A549 (cell line): ENCODE results near the gene CCDC74A. TPM values are rescaled to one million over a fixed set of nuclear protein-coding genes. Genes with fewer than 3 reads are reported as not detected.
A peak's percentile ranks its signal among the peaks of the same experiment; 100 is the strongest.
"Not testable (repeated sequence)": the region's sequence is repeated elsewhere in the genome, so short reads cannot be mapped to it uniquely, and the experiment has no call there.

Experiments used
- ATAC-seq, 2 experiments: fragments of 200-7000 bp in 1 of 2; fragments of >200 bp in 1 of 2; cut with Nextera tagmentation in 1 of 2; cut with Tn5 transposase in 1 of 2; 3 replicates each; pipeline versions ENCODE4 v1.8.0 to v1.9.1; 2018 to 2020; ENCODE audit warnings: mild to moderate bottlenecking in 1 of 2, moderate library complexity in 1 of 2
- CTCF ChIA-PET: fragments of 300-600 bp; sonication (Branson Sonifier 250); formaldehyde crosslinking; extraction: SDS; loops from one replicate; lab custom pipeline; 2021; ENCODE audit warnings: antibody characterized with exemption, inconsistent platforms; lab: Yijun Ruan, JAX
- POLR2A ChIA-PET: fragments of 350-600 bp; formaldehyde crosslinking; extraction: SDS; loops from one replicate; lab custom pipeline; 2021; ENCODE audit warnings: antibody characterized with exemption, inconsistent platforms; lab: Yijun Ruan, JAX
- DNase-seq, 2 experiments: peaks; one replicate each; pipeline versions ENCODE4 v3.0.0 to v3.0.0-alpha.2; 2011 to 2016; ENCODE audit warnings: low read depth in 1 of 2, low spot score in 1 of 2
- FAIRE-seq: peaks from 2 replicates; lab custom pipeline; 2011; peaks lifted over from hg19 to GRCh38; lab: Jason Lieb, UNC
- H3K27ac ChIP-seq, 2 experiments: fragments of >200 bp; sonication (Bioruptor Twin); formaldehyde crosslinking; 3 replicates each; pipeline ENCODE4 v1.5.1; 2016 to 2017
- H3K4me1 ChIP-seq: fragments of >200 bp; sonication (Bioruptor Twin); formaldehyde crosslinking; 3 replicates; pipeline ENCODE4 v1.6.1; 2016
- H3K4me2 ChIP-seq: fragments of >200 bp; sonication (Bioruptor Twin); formaldehyde crosslinking; 3 replicates; pipeline ENCODE4 v1.6.1; 2016
- H3K4me3 ChIP-seq: fragments of >200 bp; sonication (Bioruptor Twin); formaldehyde crosslinking; 3 replicates; pipeline ENCODE4 v1.5.1; 2016
- H3K9me3 ChIP-seq: fragments of >200 bp; sonication (Bioruptor Twin); formaldehyde crosslinking; 3 replicates; pipeline ENCODE4 v1.6.1; 2016
- CBX2 ChIP-seq: fragments of 200-600 bp; sonication (generic); IDR thresholded peaks from 2 replicates; pipeline ENCODE4 v1.6.1; 2016; ENCODE audit warnings: low read depth, mild to moderate bottlenecking, borderline replicate concordance
- CHD4 ChIP-seq: fragments of 200-600 bp; sonication (generic); IDR thresholded peaks from 2 replicates; pipeline ENCODE4 v1.6.1; 2016; ENCODE audit warnings: antibody characterized with exemption, mild to moderate bottlenecking, borderline replicate concordance
- HDAC2 ChIP-seq: fragments of 200-600 bp; sonication (generic); IDR thresholded peaks from 2 replicates; pipeline ENCODE4 v1.6.1; 2016
- HOXB5 ChIP-seq: fragments of 250-450 bp; sonication (Bioruptor Pico); IDR thresholded peaks from 2 replicates; pipeline ENCODE4 v1.5.0; 2020; ENCODE audit warnings: mild to moderate bottlenecking, moderate library complexity
- JUNB ChIP-seq: fragments of >200 bp; sonication (Bioruptor Twin); formaldehyde crosslinking; IDR thresholded peaks from 2 replicates; pipeline ENCODE4 v1.6.1; 2016
- KDM1A ChIP-seq: fragments of 200-600 bp; sonication (generic); IDR thresholded peaks from 2 replicates; pipeline ENCODE4 v1.6.1; 2016; ENCODE audit warnings: low read depth, mild to moderate bottlenecking
- MAFK ChIP-seq: fragments of 450-650 bp; IDR thresholded peaks from 2 replicates; pipeline ENCODE4 v1.6.1; 2014; ENCODE audit not compliant: partially characterized antibody
- MAZ ChIP-seq: fragments of 150-350 bp; IDR thresholded peaks from 2 replicates; pipeline ENCODE4 v1.6.1; 2014; ENCODE audit warnings: antibody characterized with exemption, low read depth, low read length, borderline replicate concordance
- NFE2L2 ChIP-seq: fragments of 150-350 bp; conservative IDR thresholded peaks from 2 replicates; pipeline ENCODE4 v1.6.1; 2014; ENCODE audit warnings: low read length
- NPAS2 ChIP-seq: fragments of 250-450 bp; sonication (Bioruptor Pico); IDR thresholded peaks from 2 replicates; pipeline ENCODE4 v1.8.0; 2022; ENCODE audit warnings: mild to moderate bottlenecking, moderate library complexity, borderline replicate concordance
- NR3C1 ChIP-seq: fragments of >200 bp; sonication (Bioruptor Twin); formaldehyde crosslinking; IDR thresholded peaks from 3 replicates; pipeline ENCODE4 v1.6.1; 2017
- POLR2A ChIP-seq: IDR thresholded peaks from 2 replicates; pipeline ENCODE4 v1.6.1; 2012; ENCODE audit warnings: mild to moderate bottlenecking, low read length
- WGBS: methylation state at CpG from one replicate; pipeline ENCODE4 v1.1.6; 2017; ENCODE audit errors: missing lambda C conversion rate; 5-methylcytosine and 5-hydroxymethylcytosine counted together
- polyA plus RNA-seq, 4 experiments: library from polyadenylated mRNA; depleted of rRNA in 3 of 4; stranded (reverse); fragments of >200 nt; fragmentation: RNase III in 1 of 4; extraction: RNeasy Plus Mini Kit Qiagen cat#74134 plus additional on column Dnase treatment in 1 of 4; gene quantifications; 2 replicates in 3 of 4; 3 replicates in 1 of 4; pipeline ENCODE4 v1.2.3, GENCODE V29; 2011 to 2017
- TF ChIP-seq, protein P1 (sequence below): IDR thresholded peaks from 2 replicates; pipeline ENCODE4 v1.6.1; 2012

The CCDC74A gene
- polyA plus RNA-seq, 2 of the 4 experiments (the other 2 are of a cell fraction): 9.9 to 11.7 TPM

- POLR2A ChIA-PET, ATAC-seq, H3K27ac ChIP-seq, CTCF ChIA-PET, H3K4me3 ChIP-seq, H3K4me2 ChIP-seq, H3K9me3 ChIP-seq, H3K4me1 ChIP-seq, DNase-seq: not testable (repeated sequence)
- 83% methylated on average over 17 of the region's 23 CpGs for WGBS
- peak; percentile 54 for FAIRE-seq
These were observed 5.3 kb downstream of the CCDC74A start for GRCh38 chr2:131532723-131533608.

- H3K4me2 ChIP-seq, H3K27ac ChIP-seq, POLR2A ChIA-PET, FAIRE-seq, H3K4me1 ChIP-seq, H3K4me3 ChIP-seq, DNase-seq, CTCF ChIA-PET, ATAC-seq, H3K9me3 ChIP-seq: not testable (repeated sequence)
- WGBS: 91% methylated on average over 16 of the region's 17 CpGs
These were observed 6.1 kb downstream of the CCDC74A start for GRCh38 chr2:131533609-131534316.

DNA sequence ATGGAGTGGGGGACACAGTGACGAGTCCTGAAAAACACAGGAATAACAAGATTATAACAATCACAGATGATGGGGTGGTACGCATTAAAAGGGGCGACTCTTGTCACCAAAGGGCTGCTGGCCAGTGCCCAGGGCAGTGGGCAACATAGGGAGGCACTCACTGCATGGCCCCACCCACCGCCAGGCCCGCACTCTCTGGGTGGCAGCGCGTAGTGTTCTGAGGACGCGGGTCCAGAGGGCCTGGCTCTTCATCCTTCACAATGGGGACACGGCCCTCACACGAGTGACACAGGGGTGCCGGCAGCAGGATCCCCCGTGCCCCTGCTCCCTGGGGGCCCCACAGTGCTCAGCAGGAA, 6.6 kb downstream of the CCDC74A start:
- DNase-seq, H3K9me3 ChIP-seq, CTCF ChIA-PET, H3K4me1 ChIP-seq, H3K4me2 ChIP-seq, H3K27ac ChIP-seq, POLR2A ChIA-PET, ATAC-seq, H3K4me3 ChIP-seq, FAIRE-seq: not testable (repeated sequence)
- 85% methylated on average over 3 of the region's 13 CpGs for WGBS

- 86% methylated on average over 11 of the region's 11 CpGs for WGBS
- H3K4me3 ChIP-seq, H3K27ac ChIP-seq, H3K4me1 ChIP-seq, FAIRE-seq, CTCF ChIA-PET, H3K9me3 ChIP-seq, DNase-seq, H3K4me2 ChIP-seq, ATAC-seq, POLR2A ChIA-PET: not testable (repeated sequence)
These were observed 7.3 kb downstream of the CCDC74A start for GRCh38 chr2:131534965-131535364.

- Histone ChIP-seq H3K4me1 (no peaks in the 10 kb centered on the region), H3K9me3 (no peaks in the 10 kb centered on the region), H3K27ac (no peak overlapping the region), H3K4me3 (no peak overlapping the region), H3K4me2 (no peak overlapping the region)
- FAIRE-seq: no peak
- no peak for ATAC-seq
- TF ChIP-seq NPAS2: no peak
- TF ChIP-seq HOXB5 (CRISPR knock-in tag): no peak
- no peak for TF ChIP-seq NFE2L2
- no peak for TF ChIP-seq POLR2A
- TF ChIP-seq NR3C1: no peak
- no peak for TF ChIP-seq JUNB
- TF ChIP-seq CHD4: no peak
- TF ChIP-seq MAFK: no peak
- no peak for TF ChIP-seq CBX2
- TF ChIP-seq MAZ: no peak
- TF ChIP-seq HDAC2: no peak
- TF ChIP-seq, protein P1, sequence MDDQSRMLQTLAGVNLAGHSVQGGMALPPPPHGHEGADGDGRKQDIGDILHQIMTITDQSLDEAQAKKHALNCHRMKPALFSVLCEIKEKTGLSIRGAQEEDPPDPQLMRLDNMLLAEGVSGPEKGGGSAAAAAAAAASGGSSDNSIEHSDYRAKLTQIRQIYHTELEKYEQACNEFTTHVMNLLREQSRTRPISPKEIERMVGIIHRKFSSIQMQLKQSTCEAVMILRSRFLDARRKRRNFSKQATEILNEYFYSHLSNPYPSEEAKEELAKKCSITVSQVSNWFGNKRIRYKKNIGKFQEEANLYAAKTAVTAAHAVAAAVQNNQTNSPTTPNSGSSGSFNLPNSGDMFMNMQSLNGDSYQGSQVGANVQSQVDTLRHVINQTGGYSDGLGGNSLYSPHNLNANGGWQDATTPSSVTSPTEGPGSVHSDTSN: no peak
- no peak for TF ChIP-seq KDM1A
- WGBS: 83% methylated on average over 1 of the region's 4 CpGs
- ChIA-PET CTCF (no interaction called here), POLR2A (no interaction called here)
- DNase-seq: no peak
These were observed 7.8 kb downstream of the CCDC74A start for GRCh38 chr2:131535526-131535925.

GRCh38 chr2:131535951-131536826, 8.5 kb downstream of the CCDC74A start:
- FAIRE-seq, ATAC-seq, CTCF ChIA-PET: not testable (repeated sequence)

DNA sequence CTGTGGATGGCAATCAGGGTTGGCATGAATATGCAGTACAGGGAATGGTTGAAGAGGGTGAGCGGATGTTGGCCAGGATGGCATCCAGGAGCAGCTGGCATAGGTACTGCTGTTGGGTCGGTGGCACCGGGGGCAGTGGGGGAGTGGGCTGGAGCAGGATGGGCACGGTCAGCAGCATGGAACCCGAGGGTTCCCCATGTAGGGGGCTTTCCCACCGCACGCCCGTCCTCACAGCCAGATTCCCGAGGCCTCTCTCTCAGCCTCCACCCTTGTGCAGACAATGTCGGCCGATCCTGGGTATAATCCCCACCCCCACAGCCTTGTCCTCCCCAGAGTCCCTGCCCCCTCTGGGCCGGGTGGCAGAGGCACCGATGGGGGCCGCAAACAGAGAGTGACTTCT, 9.2 kb downstream of the CCDC74A start:
- H3K4me1 ChIP-seq, H3K27ac ChIP-seq, POLR2A ChIA-PET, H3K9me3 ChIP-seq, DNase-seq, H3K4me3 ChIP-seq, FAIRE-seq, ATAC-seq, H3K4me2 ChIP-seq: not testable (repeated sequence)
- 72% methylated on average over 6 of the region's 14 CpGs for WGBS
- CTCF ChIA-PET: interaction anchor here (0.7 kb wide), 1 partner anchor 45 kb away, joined by 3 read pairs; the partner anchor contains the start of gene MZT2A

More at GRCh38 chr2:131535951-131536826, 8.5 kb downstream of the CCDC74A start:
- POLR2A ChIA-PET, H3K4me3 ChIP-seq, H3K27ac ChIP-seq, DNase-seq, H3K4me1 ChIP-seq, H3K4me2 ChIP-seq, H3K9me3 ChIP-seq: not testable (repeated sequence)
- WGBS: 70% methylated on average over 14 of the region's 21 CpGs

GRCh38 chr2:131538856-131539255, 11.2 kb downstream of the CCDC74A start:
- DNase-seq, H3K4me3 ChIP-seq, POLR2A ChIA-PET, FAIRE-seq, H3K4me1 ChIP-seq, H3K27ac ChIP-seq, H3K4me2 ChIP-seq, ATAC-seq, CTCF ChIA-PET, H3K9me3 ChIP-seq: not testable (repeated sequence)
- WGBS: 78% methylated on average over 13 of the region's 13 CpGs
